Mesendoderm (in vitro differentiated cells): ENCODE results near the gene SYPL1.

Source experiments
- DNase-seq: peaks from one replicate; pipeline ENCODE4 v3.0.0; 2013
- H2AK5ac ChIP-seq: 2 replicates; pipeline ENCODE4 v1.6.1; 2013; ENCODE audit warnings: low read length, inconsistent platforms
- H2BK120ac ChIP-seq: 2 replicates; pipeline ENCODE4 v1.6.1; 2013; ENCODE audit warnings: low read depth, mild to moderate bottlenecking, low read length, moderate library complexity, mixed read lengths
- H2BK15ac ChIP-seq: replicated peaks from 2 replicates; pipeline ENCODE4 v1.6.1; 2013; ENCODE audit warnings: low read depth, mild to moderate bottlenecking, moderate library complexity
- H2BK5ac ChIP-seq: 2 replicates; pipeline ENCODE4 v1.6.1; 2013; ENCODE audit warnings: low read length, inconsistent platforms
- H3K18ac ChIP-seq: 2 replicates; pipeline ENCODE4 v1.6.1; 2013; ENCODE audit warnings: mild to moderate bottlenecking, low read length, mixed read lengths
- H3K23ac ChIP-seq: one replicate; pipeline ENCODE4 v1.6.1; 2013; ENCODE audit warnings: low read length
- H3K27ac ChIP-seq: 2 replicates; pipeline ENCODE4 v1.5.1; 2013; ENCODE audit warnings: low read depth, mild to moderate bottlenecking, inconsistent platforms, low read length, moderate library complexity
- H3K27me3 ChIP-seq: 2 replicates; pipeline ENCODE4 v1.6.1; 2013; ENCODE audit warnings: low read length, control low read depth, mild to moderate bottlenecking, inconsistent platforms; ENCODE audit not compliant: insufficient read depth, poor library complexity
- H3K36me3 ChIP-seq: 2 replicates; pipeline ENCODE4 v1.6.1; 2013; ENCODE audit warnings: low read length, inconsistent platforms; ENCODE audit not compliant: control insufficient read depth, insufficient read depth
- H3K4ac ChIP-seq: one replicate; pipeline ENCODE4 v1.6.1; 2013; ENCODE audit warnings: low read depth, mild to moderate bottlenecking, low read length, moderate library complexity
- H3K4me1 ChIP-seq: 2 replicates; pipeline ENCODE4 v1.6.1; 2013; ENCODE audit warnings: low read depth, low read length, inconsistent platforms; ENCODE audit not compliant: control insufficient read depth
- H3K4me2 ChIP-seq: 2 replicates; pipeline ENCODE4 v1.6.1; 2013; ENCODE audit warnings: low read length
- H3K4me3 ChIP-seq: 2 replicates; pipeline ENCODE4 v1.5.1; 2013; ENCODE audit warnings: mild to moderate bottlenecking, low read length
- H3K56ac ChIP-seq: one replicate; pipeline ENCODE4 v1.6.1; 2013; ENCODE audit warnings: low read length
- H3K79me1 ChIP-seq: 2 replicates; pipeline ENCODE4 v1.6.1; 2013; ENCODE audit warnings: low read length, inconsistent platforms
- H3K79me2 ChIP-seq: 2 replicates; pipeline ENCODE4 v1.6.1; 2013; ENCODE audit warnings: mild to moderate bottlenecking, low read length; ENCODE audit not compliant: control insufficient read depth, insufficient read depth
- H3K9ac ChIP-seq: 2 replicates; pipeline ENCODE4 v1.6.1; 2013; ENCODE audit warnings: low read length, inconsistent platforms
- H4K5ac ChIP-seq: one replicate; pipeline ENCODE4 v1.6.1; 2013; ENCODE audit warnings: low read length
- H4K8ac ChIP-seq: one replicate; pipeline ENCODE4 v1.6.1; 2013; ENCODE audit warnings: low read depth, mild to moderate bottlenecking, control low read depth, low read length, moderate library complexity
- WGBS: extraction: QIAGEN DNeasy Blood & Tissue Kit; methylation state at CpG from one replicate; pipeline ENCODE4 v1.1.7; 2013; ENCODE audit warnings: low lambda C conversion rate, missing lambda C conversion rate; ENCODE audit not compliant: insufficient coverage; ENCODE audit errors: extremely low coverage; 5-methylcytosine and 5-hydroxymethylcytosine counted together

The SYPL1 gene

GRCh38 chr7:106047184-106047583, 64.9 kb downstream of the SYPL1 start:
- no CpG with 5 or more reads among the region's 5 CpGs for WGBS
- H2AK5ac ChIP-seq: no peak overlapping the region
- no peak overlapping the region for H2BK120ac ChIP-seq
- no peak overlapping the region for H3K4me2 ChIP-seq
- H3K4me3 ChIP-seq: no peak overlapping the region
- H4K8ac ChIP-seq: no peak overlapping the region
- H3K27me3 ChIP-seq: no peaks in the 10 kb centered on the region
- H2BK5ac ChIP-seq: no peak overlapping the region
- no peak overlapping the region for H3K9ac ChIP-seq
- no peak for DNase-seq
- H3K79me1 ChIP-seq: no peaks in the 10 kb centered on the region
- H3K4me1 ChIP-seq: no peaks in the 10 kb centered on the region
- no peak overlapping the region for H3K27ac ChIP-seq
- H3K23ac ChIP-seq: no peak overlapping the region
- H3K36me3 ChIP-seq: no peaks in the 10 kb centered on the region
- H3K18ac ChIP-seq: no peak overlapping the region
- no peak overlapping the region for H4K5ac ChIP-seq
- H3K56ac ChIP-seq: no peak overlapping the region
- H2BK15ac ChIP-seq: no peak overlapping the region
- no peak overlapping the region for H3K4ac ChIP-seq
- no peaks in the 10 kb centered on the region for H3K79me2 ChIP-seq

DNA sequence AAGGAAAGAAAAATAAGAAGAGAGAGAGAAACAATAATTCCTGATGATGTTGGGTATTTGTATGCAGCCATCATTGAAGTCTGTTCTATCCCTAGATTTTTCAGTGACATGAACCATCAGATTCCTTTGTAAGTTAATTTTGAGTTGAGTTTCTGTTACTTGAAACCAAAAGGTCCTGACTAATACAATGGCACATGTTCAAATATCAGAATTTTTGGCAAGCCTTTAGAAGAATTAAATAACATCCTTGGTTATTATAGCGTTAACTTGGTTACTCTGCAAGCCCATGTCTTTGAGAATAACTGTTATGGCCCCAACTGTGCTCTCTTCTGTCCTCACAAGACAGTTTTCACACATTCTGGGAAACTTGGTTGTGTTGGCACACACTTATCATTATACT, 66.5 kb downstream of the SYPL1 start:
- H3K4me2 ChIP-seq: no peak overlapping the region
- H3K79me2 ChIP-seq: no peaks in the 10 kb centered on the region
- H3K4me3 ChIP-seq: no peak overlapping the region
- no peak overlapping the region for H3K27ac ChIP-seq
- H3K79me1 ChIP-seq: no peaks in the 10 kb centered on the region
- H4K8ac ChIP-seq: no peak overlapping the region
- no peak overlapping the region for H2AK5ac ChIP-seq
- no peak overlapping the region for H3K56ac ChIP-seq
- no peak overlapping the region for H4K5ac ChIP-seq
- no peak overlapping the region for H3K23ac ChIP-seq
- no peak overlapping the region for H2BK5ac ChIP-seq
- H3K18ac ChIP-seq: no peak overlapping the region
- no peak for DNase-seq
- no peak overlapping the region for H3K9ac ChIP-seq
- H2BK120ac ChIP-seq: no peak overlapping the region
- H3K27me3 ChIP-seq: no peaks in the 10 kb centered on the region
- WGBS: no CpG with 5 or more reads among the region's 1 CpG
- H3K4me1 ChIP-seq: no peaks in the 10 kb centered on the region
- no peak overlapping the region for H3K4ac ChIP-seq
- H2BK15ac ChIP-seq: no peak overlapping the region
- no peaks in the 10 kb centered on the region for H3K36me3 ChIP-seq

- H3K4ac ChIP-seq: no peak overlapping the region
- H3K79me2 ChIP-seq: no peaks in the 10 kb centered on the region
- no peak overlapping the region for H3K27ac ChIP-seq
- H3K56ac ChIP-seq: no peak overlapping the region
- H4K5ac ChIP-seq: no peak overlapping the region
- no peaks in the 10 kb centered on the region for H3K79me1 ChIP-seq
- H4K8ac ChIP-seq: no peak overlapping the region
- DNase-seq: no peak
- no CpG with 5 or more reads among the region's 2 CpGs for WGBS
- H3K4me2 ChIP-seq: no peak overlapping the region
- H3K27me3 ChIP-seq: no peaks in the 10 kb centered on the region
- no peaks in the 10 kb centered on the region for H3K36me3 ChIP-seq
- no peak overlapping the region for H3K18ac ChIP-seq
- H3K23ac ChIP-seq: no peak overlapping the region
- H2BK15ac ChIP-seq: no peak overlapping the region
- no peak overlapping the region for H2BK120ac ChIP-seq
- no peak overlapping the region for H2BK5ac ChIP-seq
- H3K4me3 ChIP-seq: no peak overlapping the region
- H2AK5ac ChIP-seq: no peak overlapping the region
- H3K9ac ChIP-seq: no peak overlapping the region
- no peaks in the 10 kb centered on the region for H3K4me1 ChIP-seq
Measured at GRCh38 chr7:106045139-106045538, 67.0 kb downstream of the SYPL1 start.

DNA sequence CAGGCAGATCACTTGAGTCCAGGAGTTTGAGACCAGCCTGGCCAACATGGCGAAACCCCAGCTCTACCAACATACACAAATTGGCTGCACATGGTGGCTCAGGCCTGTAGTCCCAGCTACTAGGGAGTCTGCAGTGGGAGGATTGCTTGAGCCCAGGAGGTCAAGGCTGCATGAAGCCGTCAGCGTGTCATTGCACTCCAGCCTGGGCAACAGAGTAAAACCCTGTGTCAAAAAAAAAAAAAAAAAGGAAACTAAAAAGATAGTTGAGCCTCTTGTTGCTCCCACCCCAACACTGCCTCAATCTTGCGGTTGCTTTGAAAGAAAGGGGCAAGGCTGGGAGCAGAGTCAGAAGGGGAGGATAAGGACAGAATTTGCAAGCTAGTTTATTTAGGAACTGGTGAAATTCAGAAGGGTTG, 69.9 kb downstream of the SYPL1 start:
- no peak for DNase-seq
- no CpG with 5 or more reads among the region's 4 CpGs for WGBS
- Histone ChIP-seq H3K79me1 (no peaks in the 10 kb centered on the region), H3K4me1 (no peaks in the 10 kb centered on the region), H4K5ac (no peak overlapping the region), H2BK15ac (no peak overlapping the region), H2BK120ac (no peak overlapping the region), H4K8ac (no peak overlapping the region), H3K23ac (no peak overlapping the region), H3K9ac (peak overlapping the region; percentile 30), H3K79me2 (no peaks in the 10 kb centered on the region), H3K36me3 (no peaks in the 10 kb centered on the region), H3K27me3 (no peaks in the 10 kb centered on the region), H3K4ac (no peak overlapping the region), H2AK5ac (no peak overlapping the region), H3K56ac (peak overlapping the region; percentile 75), H3K18ac (peak overlapping the region; percentile 15), H3K4me2 (no peak overlapping the region), H3K4me3 (no peak overlapping the region), H3K27ac (no peak overlapping the region), H2BK5ac (no peak overlapping the region)

GRCh38 chr7:106041140-106041717, 70.9 kb downstream of the SYPL1 start:
- Histone ChIP-seq H2BK15ac (no peak overlapping the region), H3K9ac (no peak overlapping the region), H3K18ac (no peak overlapping the region), H2BK120ac (no peak overlapping the region), H3K79me2 (no peaks in the 10 kb centered on the region), H3K79me1 (no peaks in the 10 kb centered on the region), H3K23ac (no peak overlapping the region), H3K56ac (peak overlapping the region; percentile 29), H2BK5ac (no peak overlapping the region), H4K8ac (no peak overlapping the region), H3K4me1 (no peaks in the 10 kb centered on the region), H3K4me2 (no peak overlapping the region), H3K4me3 (no peak overlapping the region), H3K36me3 (no peaks in the 10 kb centered on the region), H2AK5ac (no peak overlapping the region), H3K27me3 (no peaks in the 10 kb centered on the region), H4K5ac (no peak overlapping the region), H3K4ac (no peak overlapping the region), H3K27ac (no peak overlapping the region)
- WGBS: no CpG with 5 or more reads among the region's 6 CpGs
- DNase-seq: peak; percentile 87
